DOHH2 (cell line): ENCODE measurements around the gene PNPLA7.
"Not testable (repeated sequence)": the region's sequence is repeated elsewhere in the genome, so short reads cannot be mapped to it uniquely, and the experiment has no call there.

Source experiments
- H3F3A ChIP-seq: fragments of 200-600 bp; sonication (generic), shearing (Covaris generic); 2 replicates; pipeline ENCODE4 v1.6.0; 2016; ENCODE audit warnings: antibody characterized with exemption, mild to moderate bottlenecking; ENCODE audit not compliant: control insufficient read depth, insufficient read depth
- H3K27ac ChIP-seq: fragments of 200-600 bp; sonication (generic); 2 replicates; pipeline ENCODE4 v1.5.1; 2014; ENCODE audit warnings: low read depth, mild to moderate bottlenecking, low read length, moderate library complexity
- H3K27me3 ChIP-seq: fragments of 200-600 bp; sonication (generic); 2 replicates; pipeline ENCODE4 v1.6.1; 2014; ENCODE audit warnings: mild to moderate bottlenecking, low read length, mixed read lengths; ENCODE audit not compliant: control insufficient read depth
- H3K36me3 ChIP-seq: fragments of 200-600 bp; sonication (generic); 2 replicates; pipeline ENCODE4 v1.6.1; 2014; ENCODE audit warnings: mild to moderate bottlenecking, low read length, moderate library complexity, mixed read lengths; ENCODE audit not compliant: control insufficient read depth
- H3K4me1 ChIP-seq: fragments of 200-600 bp; sonication (generic); 2 replicates; pipeline ENCODE4 v1.6.1; 2014; ENCODE audit warnings: mild to moderate bottlenecking, low read length, mixed read lengths; ENCODE audit not compliant: control insufficient read depth
- H3K4me2 ChIP-seq: fragments of 200-600 bp; sonication (generic); 2 replicates; pipeline ENCODE4 v1.6.0; 2014; ENCODE audit warnings: mild to moderate bottlenecking, low read length, moderate library complexity
- H3K4me3 ChIP-seq: fragments of 200-600 bp; sonication (generic); 2 replicates; pipeline ENCODE4 v1.5.1; 2014; ENCODE audit warnings: mild to moderate bottlenecking, low read length, mixed read lengths
- H3K79me2 ChIP-seq: fragments of 200-600 bp; sonication (generic); 2 replicates; pipeline ENCODE4 v1.6.1; 2014; ENCODE audit warnings: mild to moderate bottlenecking, low read length, mixed read lengths; ENCODE audit not compliant: control insufficient read depth
- H3K9me2 ChIP-seq: fragments of 200-600 bp; sonication (generic); replicated peaks from 2 replicates; pipeline ENCODE4 v1.6.1; 2014; ENCODE audit warnings: mild to moderate bottlenecking, low read length, mixed read lengths; ENCODE audit not compliant: control insufficient read depth
- H3K9me3 ChIP-seq: fragments of 200-600 bp; sonication (generic); 2 replicates; pipeline ENCODE4 v1.6.1; 2014; ENCODE audit warnings: antibody characterized with exemption, low read length, mixed read lengths; ENCODE audit not compliant: control insufficient read depth, insufficient read depth
- H4K20me1 ChIP-seq: fragments of 200-600 bp; sonication (generic); 2 replicates; pipeline ENCODE4 v1.6.0; 2014; ENCODE audit warnings: low read depth, mild to moderate bottlenecking, antibody characterized with exemption, low read length, moderate library complexity; ENCODE audit not compliant: control insufficient read depth, insufficient read depth
- CTCF ChIP-seq: fragments of 200-600 bp; sonication (generic); IDR thresholded peaks from one replicate; pipeline ENCODE4 v1.5.1; 2014; ENCODE audit warnings: antibody characterized with exemption, mild to moderate bottlenecking, low read depth, low read length; ENCODE audit not compliant: poor library complexity, severe bottlenecking
- EZH2phosphoT487 ChIP-seq: fragments of 200-600 bp; sonication (generic); IDR thresholded peaks from 2 replicates; pipeline ENCODE4 v1.6.1; 2017; ENCODE audit warnings: borderline replicate concordance, mild to moderate bottlenecking, antibody characterized with exemption, low read length, moderate library complexity, mixed read lengths

PNPLA7 gene

GRCh38 chr9:137540536-137540935, 9.7 kb downstream of the PNPLA7 start:
- H3K4me2 ChIP-seq, result no peak overlapping the region
- TF ChIP-seq EZH2phosphoT487 (no peak), CTCF (no peak)

GRCh38 chr9:137538058-137538457, 12.1 kb downstream of the PNPLA7 start:
- H3K27ac ChIP-seq, result peak overlapping the region; percentile 97
- H3K9me3 ChIP-seq, result peaks cover 4% of the 10 kb centered on the region; the same call in 1 of the 2 replicates
- TF ChIP-seq EZH2phosphoT487, result no peak
- TF ChIP-seq CTCF, result no peak
- H3K4me2 ChIP-seq, result peak overlapping the region; percentile 67; the same call in 1 of the 2 replicates
- H4K20me1 ChIP-seq, result no peaks in the 10 kb centered on the region
- H3K79me2 ChIP-seq, result no peaks in the 10 kb centered on the region; the same call in 1 of the 2 replicates
- peak overlapping the region; percentile 62; the same call in 1 of the 2 replicates for H3K4me3 ChIP-seq
- H3K4me1 ChIP-seq, result peaks cover 82% of the 10 kb centered on the region
- H3K9me2 ChIP-seq, result no peaks in the 10 kb centered on the region
- H3F3A ChIP-seq, result peaks cover 33% of the 10 kb centered on the region
- no peaks in the 10 kb centered on the region for H3K27me3 ChIP-seq
- peaks cover 11% of the 10 kb centered on the region for H3K36me3 ChIP-seq

More at GRCh38 chr9:137540536-137540935, 9.7 kb downstream of the PNPLA7 start:
- H3K9me3 ChIP-seq, result peaks cover 4% of the 10 kb centered on the region; the same call in 1 of the 2 replicates
- peaks cover 25% of the 10 kb centered on the region for H3F3A ChIP-seq
- H4K20me1 ChIP-seq, result no peaks in the 10 kb centered on the region
- no peaks in the 10 kb centered on the region for H3K9me2 ChIP-seq
- no peaks in the 10 kb centered on the region for H3K27me3 ChIP-seq
- no peak overlapping the region for H3K27ac ChIP-seq
- peaks cover 11% of the 10 kb centered on the region for H3K36me3 ChIP-seq
- no peaks in the 10 kb centered on the region for H3K79me2 ChIP-seq
- H3K4me1 ChIP-seq, result peaks cover 72% of the 10 kb centered on the region
- no peak overlapping the region for H3K4me3 ChIP-seq

GRCh38 chr9:137536594-137537131, 13.5 kb downstream of the PNPLA7 start:
- H3K27ac ChIP-seq, result peak overlapping the region; percentile 97

GRCh38 chr9:137535120-137535428, 15.1 kb downstream of the PNPLA7 start:
- H3K27me3 ChIP-seq, result no peaks in the 10 kb centered on the region
- no peaks in the 10 kb centered on the region for H3K9me2 ChIP-seq
- H3K36me3 ChIP-seq, result peaks cover 11% of the 10 kb centered on the region
- TF ChIP-seq CTCF (no peak), EZH2phosphoT487 (no peak)
- H4K20me1 ChIP-seq, result no peaks in the 10 kb centered on the region
- no peaks in the 10 kb centered on the region; the same call in 1 of the 2 replicates for H3K79me2 ChIP-seq
- H3K4me2 ChIP-seq, result peak overlapping the region; percentile 67
- H3F3A ChIP-seq, result peaks cover 29% of the 10 kb centered on the region
- H3K4me1 ChIP-seq, result peaks cover 68% of the 10 kb centered on the region
- peak overlapping the region; percentile 97 for H3K27ac ChIP-seq
- H3K9me3 ChIP-seq, result peaks cover 4% of the 10 kb centered on the region; the same call in 1 of the 2 replicates
- H3K4me3 ChIP-seq, result peak overlapping the region; percentile 22

More at GRCh38 chr9:137536594-137537131, 13.5 kb downstream of the PNPLA7 start:
- H3K4me2 ChIP-seq, result peak overlapping the region; percentile 67
- peaks cover 29% of the 10 kb centered on the region for H3F3A ChIP-seq
- not testable (repeated sequence) for H3K9me2 ChIP-seq, H4K20me1 ChIP-seq, H3K79me2 ChIP-seq, H3K9me3 ChIP-seq, H3K27me3 ChIP-seq
- peaks cover 74% of the 10 kb centered on the region for H3K4me1 ChIP-seq
- peak overlapping the region; percentile 62 for H3K4me3 ChIP-seq
- H3K36me3 ChIP-seq, result peaks cover 11% of the 10 kb centered on the region
